Keratinocyte (primary cell): ENCODE data around the gene MRPL53. TPM values are rescaled to one million over a fixed set of nuclear protein-coding genes. Genes with fewer than 3 reads are reported as not detected.
A peak's percentile ranks its signal among the peaks of the same experiment; 100 is the strongest.

Experiments used
- DNase-seq: peaks from one replicate; pipeline ENCODE4 v3.0.0-alpha.2; 2011; ENCODE audit warnings: low read depth, missing footprints, low spot score
- FAIRE-seq: peaks from 2 replicates; lab custom pipeline; 2011; peaks lifted over from hg19 to GRCh38; lab: Jason Lieb, UNC
- H2AFZ ChIP-seq: 2 replicates; pipeline ENCODE4 v1.6.0; 2012; ENCODE audit warnings: low read length, control low read depth, inconsistent platforms; ENCODE audit not compliant: control insufficient read depth
- H3K27ac ChIP-seq: 2 replicates; pipeline ENCODE4 v1.5.1; 2011; ENCODE audit warnings: low read length; ENCODE audit not compliant: control insufficient read depth, insufficient read depth
- H3K27me3 ChIP-seq: 3 replicates; pipeline ENCODE4 v1.6.0; 2011; ENCODE audit warnings: low read length; ENCODE audit not compliant: control insufficient read depth, insufficient read depth; ENCODE audit errors: extremely low read depth
- H3K36me3 ChIP-seq, 2 experiments: 2 replicates in 1 of 2; 3 replicates in 1 of 2; pipeline ENCODE4 v1.5.1; 2011; ENCODE audit warnings: low read length in 2 of 2, mild to moderate bottlenecking in 1 of 2; ENCODE audit not compliant: control insufficient read depth in 2 of 2, insufficient read depth in 2 of 2; ENCODE audit errors: extremely low read depth in 1 of 2
- H3K4me1 ChIP-seq: 3 replicates; pipeline ENCODE4 v1.5.1; 2011; ENCODE audit warnings: low read length; ENCODE audit not compliant: control insufficient read depth, insufficient read depth; ENCODE audit errors: extremely low read depth
- H3K4me2 ChIP-seq: 3 replicates; pipeline ENCODE4 v1.6.0; 2011; ENCODE audit warnings: low read depth, low read length; ENCODE audit not compliant: control insufficient read depth, insufficient read depth; ENCODE audit errors: extremely low read depth
- H3K4me3 ChIP-seq, 3 experiments: fragments of 200-600 bp in 1 of 3; sonication (generic) in 1 of 3; 2 replicates in 2 of 3; 3 replicates in 1 of 3; pipeline ENCODE4 v1.5.1; 2011 to 2016; ENCODE audit warnings: low read length in 3 of 3, mild to moderate bottlenecking in 3 of 3, control low read depth in 2 of 3, inconsistent platforms in 1 of 3, low read depth in 1 of 3, mixed read lengths in 1 of 3, mixed run types in 1 of 3, moderate library complexity in 1 of 3; ENCODE audit not compliant: control insufficient read depth in 2 of 3, insufficient read depth in 2 of 3; ENCODE audit errors: extremely low read depth in 1 of 3
- H3K79me2 ChIP-seq: 2 replicates; pipeline ENCODE4 v1.6.0; 2012; ENCODE audit warnings: low read length; ENCODE audit not compliant: control insufficient read depth, insufficient read depth
- H3K9ac ChIP-seq: 3 replicates; pipeline ENCODE4 v1.6.0; 2011; ENCODE audit warnings: low read length; ENCODE audit not compliant: control insufficient read depth, insufficient read depth; ENCODE audit errors: extremely low read depth
- H3K9me1 ChIP-seq: 3 replicates; pipeline ENCODE4 v1.6.0; 2011; ENCODE audit warnings: low read length; ENCODE audit not compliant: control insufficient read depth, insufficient read depth; ENCODE audit errors: extremely low read depth
- H3K9me3 ChIP-seq: 2 replicates; pipeline ENCODE4 v1.5.1; 2012; ENCODE audit warnings: low read depth, low read length; ENCODE audit not compliant: control insufficient read depth
- H4K20me1 ChIP-seq: 3 replicates; pipeline ENCODE4 v1.6.0; 2011; ENCODE audit warnings: low read length; ENCODE audit not compliant: control insufficient read depth, insufficient read depth; ENCODE audit errors: extremely low read depth
- EZH2 ChIP-seq: IDR thresholded peaks from one replicate; pipeline ENCODE4 v1.6.1; 2012; ENCODE audit warnings: inconsistent platforms, mild to moderate bottlenecking, low read length, moderate library complexity
- dilution Hi-C: fragments of 300-500 bp; cut with MboI; formaldehyde crosslinking; loops from one replicate; pipeline ENCODE4 v1.7.0; 2020; ENCODE audit warnings: low sequenced_read_pairs; ENCODE audit not compliant: extremely low pct_ligation_motif_present
- polyA plus RNA-seq, 5 experiments: library from polyadenylated mRNA; depleted of rRNA in 3 of 5; stranded (reverse) in 3 of 5; stranded (forward) in 1 of 5; unstranded in 1 of 5; fragments of >200 nt; gene quantifications; 1 replicate in 1 of 5; 2 replicates in 3 of 5; 3 replicates in 1 of 5; pipeline versions ENCODE4 v1.2.1 to v1.2.3, GENCODE V29; 2011 to 2012; ENCODE audit warnings: missing spikeins in 2 of 5, low read depth in 1 of 5, low replicate concordance in 1 of 5
- TF ChIP-seq, protein P1 (sequence below), 3 experiments: IDR thresholded peaks in 1 of 3; conservative IDR thresholded peaks in 1 of 3; optimal IDR thresholded peaks in 1 of 3; 2 replicates in 2 of 3; 3 replicates in 1 of 3; pipeline versions ENCODE3 to v1.5.1; 2011; ENCODE audit warnings: low read length in 3 of 3, mild to moderate bottlenecking in 3 of 3, moderate library complexity in 2 of 3, control low read depth in 1 of 3, inconsistent platforms in 1 of 3; ENCODE audit not compliant: insufficient read depth in 2 of 3; ENCODE audit errors: extremely low read depth in 1 of 3

The MRPL53 gene
- polyA plus RNA-seq, 1 donor (not counting 4 experiments of a cell fraction or from before 2014, with no cell fraction given): 31.0 TPM

DNA sequence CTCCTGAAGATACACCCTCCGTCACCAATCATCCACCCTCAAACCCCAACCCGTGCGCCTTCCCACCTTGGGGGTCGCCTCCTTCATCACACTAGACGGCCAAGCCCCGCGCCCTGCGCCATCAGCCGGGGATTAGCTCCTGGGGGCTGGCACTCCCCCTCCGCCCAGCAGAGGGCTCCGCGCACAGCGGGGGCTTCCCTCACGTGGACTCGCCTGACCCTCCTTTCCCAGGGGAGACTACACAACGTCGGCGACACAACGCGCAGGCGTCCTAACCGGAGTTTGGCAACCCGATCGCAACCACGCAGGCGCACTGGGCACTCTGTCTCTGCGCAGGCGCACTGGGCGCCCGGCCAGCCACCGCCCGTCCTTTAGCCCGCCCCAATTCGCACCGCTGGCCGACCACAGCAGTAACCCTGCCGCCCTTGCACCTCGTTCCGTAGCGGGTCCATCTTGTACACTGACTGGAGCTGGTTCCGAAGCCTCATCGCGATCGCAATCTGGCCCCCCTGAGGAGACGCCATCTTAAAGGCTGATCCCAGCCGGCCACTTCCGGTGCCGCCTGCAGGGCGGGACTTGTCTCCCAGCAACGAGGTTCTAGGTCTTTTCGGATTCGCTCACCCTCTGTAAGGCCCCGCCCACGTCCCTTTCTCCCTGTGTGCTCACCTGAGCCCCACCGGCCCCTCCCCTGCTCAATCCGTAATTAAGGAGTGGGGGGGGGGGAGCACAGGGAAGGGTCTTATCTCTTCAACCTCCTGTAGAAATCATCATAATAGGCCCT is 34.9 kb upstream of the MRPL53 start, which contains the start of gene PCGF1:
TSS of gene PCGF1 (minus strand) at position 551 of the 781 bp plus-strand sequence. CDS start at position 524, 27 bp downstream.
- H4K20me1 ChIP-seq: no peaks in the 10 kb centered on the region
- H3K9me3 ChIP-seq: no peaks in the 10 kb centered on the region
- FAIRE-seq (peak; percentile 26), DNase-seq (peak; percentile 96)
- H3K27me3 ChIP-seq: peaks cover 18% of the 10 kb centered on the region
- dilution Hi-C loops: no loop called here
- H3K4me3 ChIP-seq: peak within 1 kb of the TSS; percentile 85 to 88 (median 86)
- peak within 1 kb of the TSS; percentile 99 for H3K9ac ChIP-seq
- H3K36me3 ChIP-seq: peaks cover 9 to 10% of the 10 kb centered on the region in 2 experiments
- H2AFZ ChIP-seq: peak within 1 kb of the TSS; percentile 96
- H3K79me2 ChIP-seq: peaks cover 16% of the 10 kb centered on the region
- no peaks in the 10 kb centered on the region for H3K9me1 ChIP-seq
- peak within 1 kb of the TSS; percentile 97 for H3K4me2 ChIP-seq
- H3K4me1 ChIP-seq: peaks cover 32% of the 10 kb centered on the region
- TF ChIP-seq EZH2: no peak
- TF ChIP-seq, protein P1, sequence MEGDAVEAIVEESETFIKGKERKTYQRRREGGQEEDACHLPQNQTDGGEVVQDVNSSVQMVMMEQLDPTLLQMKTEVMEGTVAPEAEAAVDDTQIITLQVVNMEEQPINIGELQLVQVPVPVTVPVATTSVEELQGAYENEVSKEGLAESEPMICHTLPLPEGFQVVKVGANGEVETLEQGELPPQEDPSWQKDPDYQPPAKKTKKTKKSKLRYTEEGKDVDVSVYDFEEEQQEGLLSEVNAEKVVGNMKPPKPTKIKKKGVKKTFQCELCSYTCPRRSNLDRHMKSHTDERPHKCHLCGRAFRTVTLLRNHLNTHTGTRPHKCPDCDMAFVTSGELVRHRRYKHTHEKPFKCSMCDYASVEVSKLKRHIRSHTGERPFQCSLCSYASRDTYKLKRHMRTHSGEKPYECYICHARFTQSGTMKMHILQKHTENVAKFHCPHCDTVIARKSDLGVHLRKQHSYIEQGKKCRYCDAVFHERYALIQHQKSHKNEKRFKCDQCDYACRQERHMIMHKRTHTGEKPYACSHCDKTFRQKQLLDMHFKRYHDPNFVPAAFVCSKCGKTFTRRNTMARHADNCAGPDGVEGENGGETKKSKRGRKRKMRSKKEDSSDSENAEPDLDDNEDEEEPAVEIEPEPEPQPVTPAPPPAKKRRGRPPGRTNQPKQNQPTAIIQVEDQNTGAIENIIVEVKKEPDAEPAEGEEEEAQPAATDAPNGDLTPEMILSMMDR (optimal IDR thresholded peaks at IDR 0.05 in 1 of 3, IDR thresholded peaks at IDR 0.05 in 1 of 3, conservative IDR thresholded peaks at IDR 0.05 in 1 of 3; ENCODE audit: extremely low read depth in 1 of 3, insufficient read depth in 2 of 3, low read length in 3 of 3): peak in 1 of 3 experiments; percentile 32
- H3K27ac ChIP-seq: peak within 1 kb of the TSS; percentile 96

DNA sequence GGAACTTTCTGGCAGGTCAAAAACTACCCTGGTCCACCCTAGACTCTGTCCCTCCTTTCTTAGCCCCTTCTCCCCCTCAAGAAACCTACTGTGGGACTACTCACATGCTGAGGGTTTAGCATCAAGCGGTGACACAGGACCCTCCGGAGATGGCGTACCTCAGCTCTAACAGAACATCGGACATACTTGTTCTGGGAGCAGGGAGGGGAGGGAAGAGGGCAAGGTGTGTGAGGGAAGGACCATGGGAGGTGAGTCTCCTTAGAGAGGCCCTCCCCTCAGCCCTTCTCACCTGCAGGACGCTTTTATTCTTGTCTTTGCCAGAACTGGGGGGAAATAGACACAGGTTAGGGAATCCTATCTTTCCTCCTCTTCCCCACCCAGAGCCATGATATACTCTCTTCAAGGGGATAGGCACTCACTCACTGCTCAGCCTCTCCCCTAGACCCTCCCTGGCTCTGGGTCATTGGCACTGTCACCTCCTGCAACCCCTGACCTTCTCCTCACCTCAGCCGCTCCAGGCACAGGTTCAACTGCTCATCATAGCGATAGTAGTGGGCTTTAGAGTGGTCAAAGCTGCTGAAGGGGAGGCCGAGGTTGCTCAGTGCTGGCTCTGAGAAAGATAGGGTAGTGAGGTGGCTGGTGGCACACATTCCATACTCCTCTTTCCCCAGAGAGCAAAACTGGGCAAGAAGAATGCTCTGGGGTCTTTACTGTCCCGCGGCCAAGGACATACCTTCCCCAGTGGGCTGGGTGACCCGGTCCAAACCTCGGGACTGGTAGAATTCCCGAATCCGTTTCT is 33.2 kb upstream of the MRPL53 start:
- DNase-seq: no peak
- dilution Hi-C loops: no loop called here
- Histone ChIP-seq H3K9me3 (no peaks in the 10 kb centered on the region), H3K27ac (no peak overlapping the region), H3K79me2 (peaks cover 16% of the 10 kb centered on the region), H3K36me3 (peaks cover 9 to 10% of the 10 kb centered on the region in 2 experiments), H3K9ac (no peak overlapping the region), H3K27me3 (peaks cover 15% of the 10 kb centered on the region), H3K4me3 (peak overlapping the region; percentile 40 to 86 (median 41)), H4K20me1 (no peaks in the 10 kb centered on the region), H3K9me1 (no peaks in the 10 kb centered on the region), H3K4me2 (peak overlapping the region; percentile 97), H3K4me1 (peaks cover 33% of the 10 kb centered on the region), H2AFZ (no peak overlapping the region)
- TF ChIP-seq, protein P1 (optimal IDR thresholded peaks at IDR 0.05 in 1 of 3, IDR thresholded peaks at IDR 0.05 in 1 of 3, conservative IDR thresholded peaks at IDR 0.05 in 1 of 3; ENCODE audit: extremely low read depth in 1 of 3, insufficient read depth in 2 of 3, low read length in 3 of 3): no peak
- FAIRE-seq: no peak
